H9 (cell line): ENCODE results near the gene USP47. TPM values are rescaled to one million over a fixed set of nuclear protein-coding genes. Genes with fewer than 3 reads are reported as not detected.

Experiments used
- DNase-seq: peaks from one replicate; pipeline ENCODE4 v3.0.0-alpha.2; 2017
- H2AFZ ChIP-seq: one replicate; pipeline ENCODE4 v1.6.1; 2013; ENCODE audit warnings: mild to moderate bottlenecking, low read length, control low read depth, moderate library complexity
- H2AK5ac ChIP-seq: 2 replicates; pipeline ENCODE4 v1.6.1; 2013; ENCODE audit warnings: low read length, control low read depth, mixed read lengths; ENCODE audit not compliant: insufficient read length
- H2BK120ac ChIP-seq: one replicate; pipeline ENCODE4 v1.6.1; 2013; ENCODE audit warnings: low read depth, mild to moderate bottlenecking, low read length, control low read depth, inconsistent platforms; ENCODE audit not compliant: poor library complexity, severe bottlenecking
- H2BK12ac ChIP-seq: 2 replicates; pipeline ENCODE4 v1.6.1; 2013; ENCODE audit warnings: low read length, control low read depth, mixed read lengths, low read depth; ENCODE audit not compliant: insufficient read length
- H2BK15ac ChIP-seq: 2 replicates; pipeline ENCODE4 v1.6.1; 2013; ENCODE audit warnings: low read depth, low read length, control low read depth
- H2BK20ac ChIP-seq: one replicate; pipeline ENCODE4 v1.6.1; 2013; ENCODE audit warnings: low read depth, mild to moderate bottlenecking, low read length, control low read depth, inconsistent platforms; ENCODE audit not compliant: poor library complexity, severe bottlenecking
- H2BK5ac ChIP-seq: 2 replicates; pipeline ENCODE4 v1.6.1; 2013; ENCODE audit warnings: low read length, control low read depth, mixed read lengths; ENCODE audit not compliant: insufficient read length
- H3K14ac ChIP-seq: 2 replicates; pipeline ENCODE4 v1.6.1; 2013; ENCODE audit warnings: low read length, control low read depth; ENCODE audit not compliant: insufficient read depth
- H3K18ac ChIP-seq: 2 replicates; pipeline ENCODE4 v1.6.1; 2013; ENCODE audit warnings: low read depth, mild to moderate bottlenecking, mixed read lengths, low read length, control low read depth; ENCODE audit not compliant: insufficient read length
- H3K23ac ChIP-seq: 2 replicates; pipeline ENCODE4 v1.6.1; 2013; ENCODE audit warnings: low read length, control low read depth, mixed read lengths, low read depth; ENCODE audit not compliant: insufficient read length
- H3K23me2 ChIP-seq: 2 replicates; pipeline ENCODE4 v1.6.1; 2013; ENCODE audit warnings: low read depth, mild to moderate bottlenecking, mixed read lengths, low read length, control low read depth; ENCODE audit not compliant: insufficient read length, poor library complexity, severe bottlenecking
- H3K27ac ChIP-seq: 2 replicates; pipeline ENCODE4 v1.5.1; 2013; ENCODE audit warnings: low read length, control low read depth, mixed read lengths, low read depth; ENCODE audit not compliant: insufficient read length
- H3K27me3 ChIP-seq: 2 replicates; pipeline ENCODE4 v1.6.1; 2013; ENCODE audit warnings: low read length, control low read depth, inconsistent platforms; ENCODE audit not compliant: insufficient read depth
- H3K4ac ChIP-seq: 2 replicates; pipeline ENCODE4 v1.6.1; 2013; ENCODE audit warnings: low read depth, mild to moderate bottlenecking, control low read depth, inconsistent platforms, low read length, moderate library complexity
- H3K4me1 ChIP-seq: 2 replicates; pipeline ENCODE4 v1.6.1; 2013; ENCODE audit warnings: low read length, control low read depth, inconsistent platforms; ENCODE audit not compliant: insufficient read depth
- H3K4me2 ChIP-seq: 2 replicates; pipeline ENCODE4 v1.6.1; 2013; ENCODE audit warnings: low read length, control low read depth, mixed read lengths; ENCODE audit not compliant: insufficient read length, insufficient read depth
- H3K56ac ChIP-seq: 2 replicates; pipeline ENCODE4 v1.6.1; 2013; ENCODE audit warnings: low read depth, mild to moderate bottlenecking, mixed read lengths, low read length, control low read depth; ENCODE audit not compliant: insufficient read length
- H3K79me1 ChIP-seq: 2 replicates; pipeline ENCODE4 v1.6.1; 2013; ENCODE audit warnings: low read depth, mild to moderate bottlenecking, moderate library complexity, low read length, control low read depth, inconsistent platforms; ENCODE audit not compliant: insufficient read depth, poor library complexity, severe bottlenecking
- H3K79me2 ChIP-seq: 2 replicates; pipeline ENCODE4 v1.6.1; 2013; ENCODE audit warnings: low read length, control low read depth, inconsistent platforms; ENCODE audit not compliant: insufficient read depth
- H3K9ac ChIP-seq: 2 replicates; pipeline ENCODE4 v1.6.1; 2013; ENCODE audit warnings: low read length, control low read depth, mixed read lengths; ENCODE audit not compliant: insufficient read length; ENCODE audit errors: extremely low read depth
- H3K9me3 ChIP-seq: one replicate; pipeline ENCODE4 v1.6.1; 2013; ENCODE audit warnings: low read depth, low read length, inconsistent platforms; ENCODE audit not compliant: control insufficient read depth
- H3T11ph ChIP-seq: one replicate; pipeline ENCODE4 v1.6.1; 2013; ENCODE audit warnings: mild to moderate bottlenecking, low read length, control low read depth, inconsistent platforms
- H4K20me1 ChIP-seq: one replicate; pipeline ENCODE4 v1.6.1; 2013; ENCODE audit not compliant: control insufficient read depth, insufficient read length, insufficient read depth
- H4K5ac ChIP-seq: 2 replicates; pipeline ENCODE4 v1.6.1; 2013; ENCODE audit warnings: low read depth, mild to moderate bottlenecking, mixed read lengths, low read length, control low read depth; ENCODE audit not compliant: insufficient read length
- H4K8ac ChIP-seq: replicated peaks from 2 replicates; pipeline ENCODE4 v1.6.1; 2013; ENCODE audit warnings: low read length, control low read depth, mixed read lengths, low read depth; ENCODE audit not compliant: insufficient read length
- H4K91ac ChIP-seq: 2 replicates; pipeline ENCODE4 v1.6.1; 2013; ENCODE audit warnings: low read depth, mild to moderate bottlenecking, moderate library complexity, mixed read lengths, low read length, control low read depth; ENCODE audit not compliant: insufficient read length
- H3K27ac Mint-ChIP-seq, 3 experiments: 2 replicates in 2 of 3; 3 replicates in 1 of 3; pipeline ENCODE4 v1.8.0; 2020 to 2021; ENCODE audit warnings: mixed read lengths in 3 of 3, mild to moderate bottlenecking in 1 of 3, moderate library complexity in 1 of 3
- H3K27me3 Mint-ChIP-seq: 2 replicates; pipeline ENCODE4 v1.8.0; 2021; ENCODE audit warnings: low read depth, mild to moderate bottlenecking, moderate library complexity, mixed read lengths
- H3K36me3 Mint-ChIP-seq, 3 experiments: 2 replicates in 2 of 3; 3 replicates in 1 of 3; pipeline ENCODE4 v1.8.0; 2020 to 2021; ENCODE audit warnings: low read depth in 3 of 3, mixed read lengths in 3 of 3; ENCODE audit not compliant: insufficient read depth in 1 of 3
- H3K4me1 Mint-ChIP-seq, 2 experiments: 2 replicates each; pipeline ENCODE4 v1.8.0; 2020; ENCODE audit warnings: mixed read lengths in 2 of 2
- H3K4me3 Mint-ChIP-seq, 2 experiments: 2 replicates in 1 of 2; 3 replicates in 1 of 2; pipeline ENCODE4 v1.8.0; 2020 to 2021; ENCODE audit warnings: mild to moderate bottlenecking in 2 of 2, mixed read lengths in 2 of 2, moderate library complexity in 1 of 2
- H3K9me3 Mint-ChIP-seq, 2 experiments: 2 replicates in 1 of 2; 3 replicates in 1 of 2; pipeline ENCODE4 v1.8.0; 2020; ENCODE audit warnings: mild to moderate bottlenecking in 2 of 2, mixed read lengths in 2 of 2, moderate library complexity in 1 of 2
- CTCF ChIP-seq: fragments of 200-600 bp; sonication (generic); conservative IDR thresholded peaks from 3 replicates; pipeline ENCODE4 v1.8.0; 2021; ENCODE audit warnings: antibody characterized with exemption, mild to moderate bottlenecking
- WGBS: extraction: QIAGEN DNeasy Blood & Tissue Kit; methylation state at CpG from one replicate; pipeline ENCODE4 v1.1.7; 2013; ENCODE audit warnings: missing lambda C conversion rate, low lambda C conversion rate, mixed read lengths; ENCODE audit not compliant: insufficient read length; ENCODE audit errors: extremely low coverage; 5-methylcytosine and 5-hydroxymethylcytosine counted together
- total RNA-seq: library from RNA; stranded (reverse); gene quantifications from 2 replicates; pipeline ENCODE4 v1.2.1, GENCODE V29; 2021

Gene USP47
- total RNA-seq, 1 experiment from 2014 or later, result 26.7 TPM

DNA sequence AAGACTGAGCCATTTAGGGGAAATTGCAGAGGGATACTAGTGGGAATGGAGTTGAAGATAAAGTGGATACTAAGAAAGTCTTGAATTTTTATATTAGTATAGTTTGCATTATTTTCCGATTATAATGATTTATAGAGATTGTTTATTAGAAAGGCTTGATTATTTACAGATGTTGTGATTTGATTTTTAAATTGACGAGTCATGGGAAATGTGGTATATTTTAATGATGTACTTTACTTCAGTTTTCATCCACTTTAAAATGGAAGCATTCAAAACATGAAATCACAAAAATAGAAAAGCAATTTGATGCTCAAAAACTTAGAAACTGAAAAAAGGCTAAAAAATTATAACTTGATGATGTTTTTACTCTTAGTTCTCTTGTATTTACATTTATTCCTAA is 21.2 kb downstream of the USP47 start:
- H2BK15ac ChIP-seq, result no peak overlapping the region
- H3K9me3 Mint-ChIP-seq, result peaks cover 15 to 16% of the 10 kb centered on the region in 2 experiments
- H3T11ph ChIP-seq, result no peak overlapping the region
- no peak overlapping the region for H3K27ac Mint-ChIP-seq
- H3K9ac ChIP-seq, result no peak overlapping the region
- no peak overlapping the region for H3K56ac ChIP-seq
- H3K36me3 Mint-ChIP-seq, result peaks cover 11 to 21% (median 12%) of the 10 kb centered on the region in 3 experiments
- no peak overlapping the region for H3K4ac ChIP-seq
- no peaks in the 10 kb centered on the region for H3K27me3 ChIP-seq
- no peak overlapping the region for H3K27ac ChIP-seq
- no peak overlapping the region for H4K8ac ChIP-seq
- no peaks in the 10 kb centered on the region for H3K27me3 Mint-ChIP-seq
- no peak for DNase-seq
- peaks cover 4% of the 10 kb centered on the region for H3K9me3 ChIP-seq
- H2BK5ac ChIP-seq, result no peak overlapping the region
- WGBS, result 100% methylated on average over 1 of the region's 2 CpGs
- H2BK20ac ChIP-seq, result no peak overlapping the region
- no peak overlapping the region for H4K5ac ChIP-seq
- H3K18ac ChIP-seq, result no peak overlapping the region
- H3K23me2 ChIP-seq, result no peaks in the 10 kb centered on the region
- H3K79me2 ChIP-seq, result peaks cover 10% of the 10 kb centered on the region; the same call in 1 of the 2 replicates
- no peak overlapping the region for H2BK12ac ChIP-seq
- H2AFZ ChIP-seq, result no peak overlapping the region
- H3K4me1 Mint-ChIP-seq, result peaks cover 26 to 30% of the 10 kb centered on the region in 2 experiments
- no peak overlapping the region for H4K91ac ChIP-seq
- TF ChIP-seq CTCF, result no peak
- H2AK5ac ChIP-seq, result no peak overlapping the region
- no peak overlapping the region for H3K4me2 ChIP-seq
- no peaks in the 10 kb centered on the region for H3K79me1 ChIP-seq
- H3K4me1 ChIP-seq, result no peaks in the 10 kb centered on the region; the same call in 1 of the 2 replicates
- no peaks in the 10 kb centered on the region for H4K20me1 ChIP-seq
- H3K23ac ChIP-seq, result no peak overlapping the region
- no peak overlapping the region for H3K14ac ChIP-seq
- H3K4me3 Mint-ChIP-seq, result no peak overlapping the region
- H2BK120ac ChIP-seq, result no peak overlapping the region
